ENCODE measurements around the gene UBA1. TPM values are rescaled to one million over a fixed set of nuclear protein-coding genes. Genes with fewer than 3 reads are reported as not detected.

The UBA1 gene
- total and polyA plus RNA-seq, 2 of the 8 experiments (the other 6 are each of a cell fraction or from before 2014, with no cell fraction given) = 313 to 458 TPM

- TF ChIP-seq CHD1 (IDR thresholded peaks at IDR 0.05; ENCODE audit: low read depth, low read length) (peak; percentile 95), HDAC2 (IDR thresholded peaks at IDR 0.05; ENCODE audit: borderline replicate concordance in 1 of 2, low read depth in 2 of 2, low read length in 2 of 2) (no peak), MAX (IDR thresholded peaks at IDR 0.05) (peak; percentile 94), SRF (IDR thresholded peaks at IDR 0.05; ENCODE audit: low read depth, low read length) (no peak), TCF12 (IDR thresholded peaks at IDR 0.05; ENCODE audit: low read depth, low read length) (no peak), USF2 (IDR thresholded peaks at IDR 0.05; ENCODE audit: low read length) (no peak), SP2 (IDR thresholded peaks at IDR 0.05; ENCODE audit: low read length) (no peak), POLR2AphosphoS5 (IDR thresholded peaks at IDR 0.05; ENCODE audit: low read depth, low read length) (peak; percentile 54), EP300 (IDR thresholded peaks at IDR 0.05; ENCODE audit: borderline replicate concordance in 1 of 2, low read depth in 2 of 2, low read length in 2 of 2) (peak in 1 of 2 experiments; percentile 99; a peak in 2 of 3 replicates), RFX5 (IDR thresholded peaks at IDR 0.05; ENCODE audit: borderline replicate concordance, low read depth, low read length) (no peak), SAP30 (IDR thresholded peaks at IDR 0.05; ENCODE audit: insufficient read depth, insufficient replicate concordance, low read length) (peak; percentile 29), CBX5 (IDR thresholded peaks at IDR 0.05; ENCODE audit: low read depth, low read length) (no peak), GABPA (IDR thresholded peaks at IDR 0.05; ENCODE audit: borderline replicate concordance, insufficient read depth, low read length) (no peak), KDM4A (IDR thresholded peaks at IDR 0.05; ENCODE audit: low read depth, low read length, severe bottlenecking) (peak; percentile 47), RBBP5 (IDR thresholded peaks at IDR 0.05; ENCODE audit: borderline replicate concordance, low read depth, low read length) (no peak), YY1 (IDR thresholded peaks at IDR 0.05; ENCODE audit: low read depth, low read length) (0 out of 2 replicates have a peak, but pooled peaks have one; percentile 42), BCL11A (IDR thresholded peaks at IDR 0.05; ENCODE audit: low read depth in 2 of 2, low read length in 2 of 2) (no peak), ATF3 (IDR thresholded peaks at IDR 0.05; ENCODE audit: insufficient read depth, low read depth, low read length) (no peak), TAF7 (optimal IDR thresholded peaks at IDR 0.05; ENCODE audit: borderline replicate concordance, low read depth, low read length) (no peak), ZNF274 (IDR thresholded peaks at IDR 0.05; ENCODE audit: borderline replicate concordance, extremely low read depth, low read length) (no peak), TBP (IDR thresholded peaks at IDR 0.05; ENCODE audit: low read depth, low read length) (peak; percentile 68)
Measured at GRCh38 chrX:47190445-47191269, 3.0 kb upstream of the UBA1 start (continued).

Data from H1 (cell line).